GM12878 (cell line): ENCODE measurements around the gene EFHD1. TPM values are rescaled to one million over a fixed set of nuclear protein-coding genes. Genes with fewer than 3 reads are reported as not detected.

Experiments used
- ATAC-seq: fragments of 200-7000 bp; cut with Tn5 transposase; 3 replicates; pipeline ENCODE4 v1.9.1; 2020; ENCODE audit warnings: mild to moderate bottlenecking, moderate library complexity
- BruUV-seq: library from RNA; stranded (reverse); fragments of 400-500 nt; replicated peaks from 2 replicates; lab custom pipeline; 2021; lab: Mats Ljungman, UMichigan
- CTCF ChIA-PET: fragments of 300-600 bp; sonication (Branson Sonifier 250); formaldehyde crosslinking; extraction: SDS; loops from one replicate; lab custom pipeline; 2021; ENCODE audit warnings: inconsistent platforms; lab: Yijun Ruan, JAX
- POLR2A ChIA-PET: fragments of 350-600 bp; formaldehyde crosslinking; extraction: SDS; loops from one replicate; lab custom pipeline; 2021; ENCODE audit warnings: inconsistent platforms; lab: Charles Lee
- RAD21 ChIA-PET: fragments of 300-600 bp; sonication (Branson Sonifier 250); formaldehyde crosslinking; loops from one replicate; lab custom pipeline; 2023; ENCODE audit warnings: antibody characterized with exemption; ENCODE audit not compliant: unreplicated experiment; lab: Charles Lee
- SMC1A ChIA-PET: fragments of 300-600 bp; sonication (Branson Sonifier 250); formaldehyde crosslinking; loops from one replicate; lab custom pipeline; 2023; ENCODE audit not compliant: unreplicated experiment, uncharacterized antibody; lab: Charles Lee
- DNase-seq: peaks from one replicate; pipeline ENCODE4 v3.0.0-alpha.2; 2011; ENCODE audit warnings: low read depth, low spot score
- FAIRE-seq: peaks from 3 replicates; lab custom pipeline; 2011; peaks lifted over from hg19 to GRCh38; lab: Jason Lieb, UNC
- H2AFZ ChIP-seq: 2 replicates; pipeline ENCODE4 v1.6.0; 2011; ENCODE audit warnings: low read depth, low read length, control low read depth; ENCODE audit not compliant: control insufficient read depth
- H3K27ac ChIP-seq: 2 replicates; pipeline ENCODE4 v1.5.1; 2011; ENCODE audit warnings: control low read depth; ENCODE audit not compliant: control insufficient read depth, insufficient read depth
- H3K27me3 ChIP-seq, 2 experiments: replicated peaks in 1 of 2; 2 replicates each; pipeline versions ENCODE4 v1.6.0 to v1.6.1; 2011; ENCODE audit warnings: low read length in 1 of 2; ENCODE audit not compliant: control insufficient read depth in 2 of 2, insufficient read depth in 2 of 2
- H3K36me3 ChIP-seq, 2 experiments: 2 replicates each; pipeline ENCODE4 v1.5.1; 2011; ENCODE audit warnings: low read length in 1 of 2; ENCODE audit not compliant: control insufficient read depth in 2 of 2, insufficient read depth in 2 of 2
- H3K4me1 ChIP-seq: 2 replicates; pipeline ENCODE4 v1.6.1; 2011; ENCODE audit warnings: mild to moderate bottlenecking, low read length, moderate library complexity, mixed read lengths; ENCODE audit not compliant: control insufficient read depth, insufficient read depth
- H3K4me2 ChIP-seq: 2 replicates; pipeline ENCODE4 v1.6.0; 2011; ENCODE audit warnings: control low read depth; ENCODE audit not compliant: control insufficient read depth, insufficient read depth
- H3K4me3 ChIP-seq: fragments of 200-600 bp; sonication (generic); 2 replicates; pipeline ENCODE4 v1.5.1; 2016
- H3K79me2 ChIP-seq: 2 replicates; pipeline ENCODE4 v1.6.0; 2011; ENCODE audit warnings: low read length; ENCODE audit not compliant: control insufficient read depth, insufficient read depth
- H3K9ac ChIP-seq: 2 replicates; pipeline ENCODE4 v1.8.0; 2011; ENCODE audit warnings: low read length, control low read depth, mixed read lengths; ENCODE audit not compliant: control insufficient read depth, insufficient read depth
- H3K9me3 ChIP-seq: replicated peaks from 3 replicates; pipeline ENCODE4 v1.5.1; 2011; ENCODE audit warnings: mild to moderate bottlenecking, low read length; ENCODE audit not compliant: control insufficient read depth, insufficient read depth
- H4K20me1 ChIP-seq: 2 replicates; pipeline ENCODE4 v1.6.0; 2011; ENCODE audit not compliant: control insufficient read depth, insufficient read depth
- BACH1 ChIP-seq: fragments of 450-650 bp; IDR thresholded peaks from 2 replicates; pipeline ENCODE4 v1.6.1; 2017; ENCODE audit warnings: mild to moderate bottlenecking, borderline replicate concordance
- BHLHE40 ChIP-seq, 2 experiments: fragments of 450-650 bp in 1 of 2; IDR thresholded peaks; 2 replicates each; pipeline ENCODE4 v1.6.1; 2011 to 2017; ENCODE audit warnings: low read depth in 2 of 2, borderline replicate concordance in 1 of 2, improper control_type of control experiment in 1 of 2, low read length in 1 of 2, mild to moderate bottlenecking in 1 of 2
- CBFB ChIP-seq: IDR thresholded peaks from 2 replicates; pipeline ENCODE4 v1.6.1; 2016; ENCODE audit warnings: antibody characterized with exemption, low read depth
- ESRRA ChIP-seq: IDR thresholded peaks from 2 replicates; pipeline ENCODE4 v1.6.1; 2012; ENCODE audit warnings: mild to moderate bottlenecking, low read length, improper control_type of control experiment
- FOXM1 ChIP-seq: IDR thresholded peaks from 2 replicates; pipeline ENCODE4 v1.6.1; 2012; ENCODE audit warnings: low read depth, mild to moderate bottlenecking, inconsistent platforms, low read length, moderate library complexity
- IRF4 ChIP-seq: IDR thresholded peaks from 2 replicates; pipeline ENCODE4 v1.6.1; 2011; ENCODE audit warnings: low read depth, low read length
- NR2C1 ChIP-seq: fragments of 450-650 bp; IDR thresholded peaks from 2 replicates; pipeline ENCODE4 v1.6.1; 2017; ENCODE audit warnings: antibody characterized with exemption, mild to moderate bottlenecking, moderate library complexity
- TCF3 ChIP-seq: IDR thresholded peaks from 2 replicates; pipeline ENCODE4 v1.6.1; 2012; ENCODE audit warnings: low read depth, mild to moderate bottlenecking, low read length, borderline replicate concordance; ENCODE audit not compliant: insufficient read depth
- WRNIP1 ChIP-seq: IDR thresholded peaks from 2 replicates; pipeline ENCODE4 v1.6.1; 2011; ENCODE audit warnings: low read depth, low read length, improper control_type of control experiment, borderline replicate concordance
- WGBS: methylation state at CpG from one replicate; pipeline ENCODE4 v1.1.6; 2016; ENCODE audit warnings: low lambda C conversion rate; ENCODE audit not compliant: insufficient replicate concordance, insufficient coverage; ENCODE audit errors: missing lambda C conversion rate; 5-methylcytosine and 5-hydroxymethylcytosine counted together
- in situ Hi-C: fragments of 300-500 bp; cut with MboI; formaldehyde crosslinking; loops from 9 replicates; pipeline ENCODE4 v1.14.3; 2018; ENCODE audit warnings: mixed read lengths
- intact Hi-C: fragments of 100-400 bp; cut with micrococcal nuclease; formaldehyde crosslinking; loops from one replicate; pipeline ENCODE4 v1.14.2; 2022; ENCODE audit not compliant: unreplicated experiment
- polyA plus RNA-seq, 11 experiments: library from polyadenylated mRNA; depleted of rRNA in 4 of 11; unstranded in 6 of 11; stranded (reverse) in 5 of 11; fragments of >200 nt; fragmentation: Nextera tagmentation in 4 of 11; fragmentation: Illumina TruSeq in 1 of 11; extraction: Ambion mirVana in 4 of 11; extraction: Trizol in 1 of 11; gene quantifications; 1 replicate in 1 of 11; 2 replicates in 10 of 11; pipeline versions ENCODE4 v1.2.1 to v1.2.3, GENCODE V29; 2011 to 2016; ENCODE audit warnings: inconsistent platforms in 2 of 11, missing spikeins in 2 of 11, low read depth in 1 of 11
- total RNA-seq, 4 experiments: library from RNA; depleted of rRNA in 3 of 4; stranded (reverse); fragments of >200 nt in 3 of 4; fragmentation: Illumina TruSeq in 1 of 4; extraction: Trizol in 1 of 4; gene quantifications; 2 replicates each; pipeline versions ENCODE4 v1.2.1 to v1.2.3, GENCODE V29; 2013 to 2021
- TF ChIP-seq, protein P1 (sequence below): IDR thresholded peaks from 2 replicates; pipeline ENCODE4 v1.6.1; 2011; ENCODE audit warnings: low read depth, mild to moderate bottlenecking, low read length, moderate library complexity, borderline replicate concordance; ENCODE audit errors: extremely low read depth
- TF ChIP-seq, protein P2 (sequence below): IDR thresholded peaks from 2 replicates; pipeline ENCODE4 v1.6.1; 2011; ENCODE audit warnings: borderline replicate concordance, low read depth, mild to moderate bottlenecking, moderate library complexity, mixed read lengths, low read length; ENCODE audit not compliant: insufficient read depth; ENCODE audit errors: extremely low read length
- TF ChIP-seq, protein P3 (sequence below): fragments of 450-650 bp; IDR thresholded peaks from 2 replicates; pipeline ENCODE4 v1.6.1; 2017; ENCODE audit warnings: antibody characterized with exemption, mild to moderate bottlenecking, moderate library complexity

EFHD1 gene
- total and polyA plus RNA-seq, 10 of the 15 experiments (the other 5 are each of a cell fraction or from before 2014, with no cell fraction given): 0.07 TPM; not detected in 9

DNA sequence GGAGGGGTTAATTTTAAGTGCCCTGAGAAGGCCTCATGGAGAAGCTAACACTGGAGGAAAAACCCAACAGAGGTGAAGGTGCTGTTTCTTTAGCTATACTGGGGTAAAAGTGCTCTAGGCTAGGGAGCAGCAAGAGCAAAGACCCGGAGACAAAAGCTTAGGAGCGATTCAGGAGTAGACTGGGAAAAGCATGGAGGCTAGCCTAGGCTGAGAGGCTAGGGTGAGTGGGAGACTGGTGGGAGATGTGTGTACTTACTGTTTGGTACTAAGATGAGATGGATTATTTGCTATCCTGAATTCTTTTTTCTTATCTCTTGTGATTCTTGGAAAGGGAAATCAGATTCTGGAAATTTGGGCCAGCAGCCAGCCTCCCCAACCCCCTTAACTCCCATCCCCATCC is 65.7 kb downstream of the EFHD1 start:
- H3K27me3 ChIP-seq: no peaks in the 10 kb centered on the region
- ChIA-PET SMC1A (no interaction called here), POLR2A (interaction anchor here (1.1 kb wide), 1 partner anchor 10 kb away, joined by 3 read pairs; no protein-coding TSS in a partner anchor), CTCF (no interaction called here), RAD21 (no interaction called here)
- H3K4me1 ChIP-seq: peaks cover 4% of the 10 kb centered on the region; the same call in 1 of the 2 replicates
- no peak for ATAC-seq
- intact Hi-C loops: no loop called here
- H3K79me2 ChIP-seq: peaks cover 54% of the 10 kb centered on the region
- DNase-seq: no peak
- peak overlapping the region; percentile 87 for H3K4me2 ChIP-seq
- no peak overlapping the region for H2AFZ ChIP-seq
- 92% methylated on average over 2 of the region's 2 CpGs for WGBS
- no peaks in the 10 kb centered on the region for H3K9me3 ChIP-seq
- no peak for FAIRE-seq
- H3K27ac ChIP-seq: no peak overlapping the region
- in situ Hi-C loops: no loop called here
- no peak for TF ChIP-seq BACH1
- no peak for TF ChIP-seq FOXM1
- 0 out of 2 replicates have a peak, but pooled peaks have one; percentile 57 for TF ChIP-seq WRNIP1
- H3K36me3 ChIP-seq: peaks cover 2 to 5% of the 10 kb centered on the region in 2 experiments; a peak in 2 of 4 replicates
- H3K4me3 ChIP-seq: peak overlapping the region; percentile 87
- peak overlapping the region; percentile 89 for H3K9ac ChIP-seq
- BruUV-seq: no TSS peak
- H4K20me1 ChIP-seq: no peaks in the 10 kb centered on the region

DNA sequence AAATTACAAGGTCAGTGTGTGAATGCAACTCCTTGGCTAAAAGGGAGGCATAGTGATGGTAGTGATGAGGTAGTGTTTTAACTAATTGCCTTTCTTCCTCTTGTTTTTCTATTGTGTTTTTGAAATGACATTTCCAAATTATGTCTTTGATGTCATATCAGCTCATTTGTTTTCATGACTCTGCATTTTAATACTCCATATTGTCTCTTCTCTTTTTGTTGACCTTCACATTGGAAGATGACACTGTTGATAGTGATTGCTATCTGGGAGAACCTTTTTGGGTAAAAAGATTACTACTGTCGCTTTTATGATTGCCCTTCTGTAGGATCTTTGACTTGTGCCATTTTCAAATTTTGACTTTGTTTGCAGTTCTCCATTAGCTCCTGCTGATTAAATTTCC is 66.8 kb downstream of the EFHD1 start:
- Histone ChIP-seq H3K4me1 (peaks cover 4% of the 10 kb centered on the region; the same call in 1 of the 2 replicates), H2AFZ (no peak overlapping the region), H3K9ac (no peak overlapping the region), H4K20me1 (no peaks in the 10 kb centered on the region), H3K4me2 (0 out of 2 replicates have a peak overlapping the region, but pooled peaks have one; percentile 3), H3K79me2 (peaks cover 55% of the 10 kb centered on the region), H3K36me3 (peaks cover 2 to 5% of the 10 kb centered on the region in 2 experiments; a peak in 2 of 4 replicates), H3K27me3 (no peaks in the 10 kb centered on the region), H3K4me3 (0 out of 2 replicates have a peak overlapping the region, but pooled peaks have one; percentile 2), H3K27ac (no peak overlapping the region), H3K9me3 (no peaks in the 10 kb centered on the region)
- in situ Hi-C loops: no loop called here
- 100% methylated on average over 1 of the region's 1 CpG for WGBS
- no TSS peak for BruUV-seq
- intact Hi-C loops: no loop called here
- FAIRE-seq: no peak
- no peak for TF ChIP-seq NR2C1
- TF ChIP-seq CBFB: no peak
- no peak for TF ChIP-seq TCF3
- TF ChIP-seq, protein P1, sequence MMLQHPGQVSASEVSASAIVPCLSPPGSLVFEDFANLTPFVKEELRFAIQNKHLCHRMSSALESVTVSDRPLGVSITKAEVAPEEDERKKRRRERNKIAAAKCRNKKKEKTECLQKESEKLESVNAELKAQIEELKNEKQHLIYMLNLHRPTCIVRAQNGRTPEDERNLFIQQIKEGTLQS: no peak
- TF ChIP-seq, protein P2, sequence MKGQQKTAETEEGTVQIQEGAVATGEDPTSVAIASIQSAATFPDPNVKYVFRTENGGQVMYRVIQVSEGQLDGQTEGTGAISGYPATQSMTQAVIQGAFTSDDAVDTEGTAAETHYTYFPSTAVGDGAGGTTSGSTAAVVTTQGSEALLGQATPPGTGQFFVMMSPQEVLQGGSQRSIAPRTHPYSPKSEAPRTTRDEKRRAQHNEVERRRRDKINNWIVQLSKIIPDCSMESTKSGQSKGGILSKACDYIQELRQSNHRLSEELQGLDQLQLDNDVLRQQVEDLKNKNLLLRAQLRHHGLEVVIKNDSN: no peak
- TF ChIP-seq, protein P3, sequence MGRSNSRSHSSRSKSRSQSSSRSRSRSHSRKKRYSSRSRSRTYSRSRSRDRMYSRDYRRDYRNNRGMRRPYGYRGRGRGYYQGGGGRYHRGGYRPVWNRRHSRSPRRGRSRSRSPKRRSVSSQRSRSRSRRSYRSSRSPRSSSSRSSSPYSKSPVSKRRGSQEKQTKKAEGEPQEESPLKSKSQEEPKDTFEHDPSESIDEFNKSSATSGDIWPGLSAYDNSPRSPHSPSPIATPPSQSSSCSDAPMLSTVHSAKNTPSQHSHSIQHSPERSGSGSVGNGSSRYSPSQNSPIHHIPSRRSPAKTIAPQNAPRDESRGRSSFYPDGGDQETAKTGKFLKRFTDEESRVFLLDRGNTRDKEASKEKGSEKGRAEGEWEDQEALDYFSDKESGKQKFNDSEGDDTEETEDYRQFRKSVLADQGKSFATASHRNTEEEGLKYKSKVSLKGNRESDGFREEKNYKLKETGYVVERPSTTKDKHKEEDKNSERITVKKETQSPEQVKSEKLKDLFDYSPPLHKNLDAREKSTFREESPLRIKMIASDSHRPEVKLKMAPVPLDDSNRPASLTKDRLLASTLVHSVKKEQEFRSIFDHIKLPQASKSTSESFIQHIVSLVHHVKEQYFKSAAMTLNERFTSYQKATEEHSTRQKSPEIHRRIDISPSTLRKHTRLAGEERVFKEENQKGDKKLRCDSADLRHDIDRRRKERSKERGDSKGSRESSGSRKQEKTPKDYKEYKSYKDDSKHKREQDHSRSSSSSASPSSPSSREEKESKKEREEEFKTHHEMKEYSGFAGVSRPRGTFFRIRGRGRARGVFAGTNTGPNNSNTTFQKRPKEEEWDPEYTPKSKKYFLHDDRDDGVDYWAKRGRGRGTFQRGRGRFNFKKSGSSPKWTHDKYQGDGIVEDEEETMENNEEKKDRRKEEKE: no peak
- TF ChIP-seq ESRRA: no peak
- no peak for TF ChIP-seq BHLHE40 (IDR thresholded peaks at IDR 0.05; ENCODE audit: borderline replicate concordance in 1 of 2, low read depth in 2 of 2, low read length in 1 of 2)
- TF ChIP-seq IRF4: no peak
- ChIA-PET CTCF (interaction anchor here (0.5 to 0.7 kb wide), 2 partner anchors 8 to 15 kb away, joined by 3 read pairs; no protein-coding TSS in a partner anchor), POLR2A (no interaction called here), SMC1A (interaction anchor here (0.6 to 1.2 kb wide), 4 partner anchors 11 to 95 kb away, joined by 3 to 5 read pairs (median 4); no protein-coding TSS in a partner anchor), RAD21 (no interaction called here)
- no peak for ATAC-seq
- DNase-seq: no peak
